ENCODE results near the gene MS4A13.
"Not testable (repeated sequence)": the region's sequence is repeated elsewhere in the genome, so short reads cannot be mapped to it uniquely, and the experiment has no call there.

- TF ChIP-seq EZH2 (IDR thresholded peaks at IDR 0.05; ENCODE audit: borderline replicate concordance, low read length); CTCF (conservative IDR thresholded peaks at IDR 0.05 in 1 of 2, IDR thresholded peaks at IDR 0.05 in 1 of 2; ENCODE audit: extremely low read depth in 1 of 2, insufficient read depth in 1 of 2, low read depth in 1 of 2, low read length in 2 of 2): not testable (repeated sequence)
Measured at GRCh38 chr11:60509609-60510008, 5.6 kb upstream of the MS4A13 start.
